Muscle of back (tissue), 11 donors: ENCODE measurements around the gene CDH12. TPM values are rescaled to one million over a fixed set of nuclear protein-coding genes. Genes with fewer than 3 reads are reported as not detected.

Experiments
- DNase-seq, 3 donors: peaks; one replicate each; pipeline versions ENCODE4 v3.0.0 to v3.0.0-alpha.2; 2013
- polyA plus RNA-seq, 10 donors: library from polyadenylated mRNA; unstranded; fragments of 120-200 nt; gene quantifications; one replicate each; pipeline ENCODE4 v1.2.1, GENCODE V29; 2013; ENCODE audit not compliant: insufficient read length in 10 of 10

Gene CDH12
- polyA plus RNA-seq, 10 donors, result 0.24 to 3.5 (median 1.7) TPM

- DNase-seq, result no peak
Observed at GRCh38 chr5:21831145-21831787, 1021.9 kb downstream of the CDH12 start.

DNA sequence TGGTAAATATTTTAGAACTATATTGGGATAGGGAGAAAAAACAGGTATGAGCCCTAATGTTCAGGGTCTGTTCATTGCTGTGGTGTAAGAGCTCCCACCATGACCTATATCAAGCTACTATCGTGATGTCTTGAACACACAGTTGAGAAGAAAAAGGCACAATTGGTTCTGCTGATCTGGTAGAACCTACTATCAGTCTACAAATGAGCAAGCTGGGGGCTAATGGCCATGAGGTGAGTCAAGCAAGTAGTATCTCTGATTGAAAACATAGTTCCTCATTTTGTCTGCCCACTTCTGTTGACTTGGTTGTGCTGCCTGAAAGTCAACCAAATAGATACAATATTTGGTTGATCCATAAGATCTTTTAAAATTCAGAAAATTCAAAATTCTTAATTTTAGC lies 1026.3 kb downstream of the CDH12 start:
- no peak for DNase-seq

DNA sequence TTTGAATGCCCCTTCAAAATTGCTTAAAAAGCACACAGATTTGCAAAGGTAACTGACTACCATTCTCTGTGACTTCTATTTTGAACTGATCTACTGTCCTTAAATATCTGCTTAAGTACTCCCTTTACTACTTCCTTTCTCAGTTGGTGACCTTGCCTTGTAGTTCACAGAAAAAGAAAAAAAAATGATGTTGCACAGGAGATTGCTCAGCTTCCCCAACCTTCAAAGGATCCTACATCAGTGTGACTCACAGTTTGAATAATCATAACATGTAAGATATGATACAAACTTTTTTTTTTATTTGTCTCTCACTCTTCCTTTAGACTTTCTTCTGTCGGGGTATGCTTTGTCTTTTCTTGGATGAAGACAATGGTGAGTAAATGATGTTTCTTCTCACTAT lies 1029.6 kb downstream of the CDH12 start:
- no peak for DNase-seq

DNA sequence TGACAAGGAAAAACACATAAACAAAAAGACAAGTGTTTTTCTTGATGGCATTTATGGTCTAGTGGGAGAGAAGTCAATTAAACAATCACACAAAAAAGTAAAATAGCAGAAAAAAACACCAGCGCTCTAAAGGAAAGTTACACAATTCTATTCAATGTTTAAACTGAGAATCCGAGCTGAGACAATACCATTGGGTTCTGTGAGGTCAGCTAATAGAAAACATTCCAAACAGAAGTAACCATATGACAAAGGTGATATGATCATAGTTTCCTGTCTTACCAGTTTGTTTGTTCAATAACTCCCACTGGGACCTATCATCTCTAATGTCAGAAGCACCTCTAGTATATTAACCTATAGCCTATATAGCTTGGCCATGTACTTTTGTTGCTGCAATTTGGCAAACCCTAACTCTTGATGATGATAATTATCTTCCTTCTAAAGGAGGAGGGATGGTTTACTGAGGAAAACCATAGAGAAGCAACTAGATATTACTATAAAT lies 1030.0 kb downstream of the CDH12 start:
- no peak for DNase-seq

DNA sequence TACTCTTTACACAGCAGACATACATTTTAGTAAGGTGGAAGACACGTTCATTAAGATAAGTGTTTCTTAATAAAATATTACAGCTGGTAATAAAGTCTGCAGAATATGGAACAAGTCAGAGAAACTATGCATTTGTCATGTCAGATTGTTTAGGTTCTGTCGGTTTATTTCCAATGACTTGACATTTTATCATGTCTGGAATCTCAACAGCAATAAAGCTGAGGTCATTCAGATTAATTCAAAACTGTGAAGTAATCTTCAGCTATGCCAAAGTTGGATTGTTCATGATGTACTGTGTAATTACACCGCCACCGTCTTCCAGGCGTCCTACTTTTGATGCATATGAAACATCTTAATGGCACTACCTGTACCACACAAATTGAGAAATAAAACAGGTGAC lies 1032.6 kb downstream of the CDH12 start:
- DNase-seq, result no peak

GRCh38 chr5:21818370-21818720 lies 1034.8 kb downstream of the CDH12 start:
- DNase-seq, result peak in 1 of 3 donors; percentile 7

DNA sequence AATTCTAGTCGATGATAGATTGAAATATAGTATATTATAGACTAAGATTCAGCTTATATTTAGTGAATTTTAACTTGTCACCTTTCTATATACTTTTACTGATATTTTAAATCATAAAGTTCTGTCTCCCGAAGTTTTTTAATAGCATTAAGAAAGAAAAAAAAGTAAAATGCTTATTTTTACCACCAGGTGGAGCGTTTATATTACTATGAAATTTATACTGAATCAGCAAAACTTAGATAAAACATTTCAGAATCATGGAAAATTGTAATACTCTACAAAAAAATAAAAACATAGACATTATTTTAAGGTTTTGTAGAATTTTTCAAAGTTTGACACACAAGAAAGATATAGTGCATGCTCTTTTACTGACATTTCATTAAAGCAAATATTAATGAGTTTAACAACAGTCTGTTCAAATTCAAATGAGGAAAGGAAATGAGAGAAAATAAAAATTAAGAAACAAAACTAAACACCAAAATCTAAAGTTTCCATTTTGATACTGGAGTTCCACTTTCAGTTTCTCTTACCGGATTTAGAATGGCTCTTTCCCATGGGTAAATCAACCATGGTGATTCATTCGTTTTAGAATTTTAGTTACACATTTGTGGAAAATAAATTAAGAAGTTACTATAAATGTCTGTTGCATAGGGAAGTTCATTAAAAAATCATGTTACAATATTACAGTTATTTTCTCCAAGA lies 1035.3 kb downstream of the CDH12 start:
- DNase-seq, result peak in 2 of 3 donors; percentile 16 to 41

- DNase-seq, result peak in 1 of 3 donors; percentile 3
Observed at GRCh38 chr5:21810737-21811316, 1042.3 kb downstream of the CDH12 start.

GRCh38 chr5:21809611-21810010 lies 1043.5 kb downstream of the CDH12 start:
- no peak for DNase-seq

- DNase-seq, result no peak
Observed at GRCh38 chr5:21807953-21808352, 1045.2 kb downstream of the CDH12 start.

- peak in 1 of 3 donors; percentile 72 for DNase-seq
Observed at GRCh38 chr5:21806943-21807342, 1046.2 kb downstream of the CDH12 start.

- DNase-seq, result no peak
Observed at GRCh38 chr5:21806271-21806670, 1046.9 kb downstream of the CDH12 start.

DNA sequence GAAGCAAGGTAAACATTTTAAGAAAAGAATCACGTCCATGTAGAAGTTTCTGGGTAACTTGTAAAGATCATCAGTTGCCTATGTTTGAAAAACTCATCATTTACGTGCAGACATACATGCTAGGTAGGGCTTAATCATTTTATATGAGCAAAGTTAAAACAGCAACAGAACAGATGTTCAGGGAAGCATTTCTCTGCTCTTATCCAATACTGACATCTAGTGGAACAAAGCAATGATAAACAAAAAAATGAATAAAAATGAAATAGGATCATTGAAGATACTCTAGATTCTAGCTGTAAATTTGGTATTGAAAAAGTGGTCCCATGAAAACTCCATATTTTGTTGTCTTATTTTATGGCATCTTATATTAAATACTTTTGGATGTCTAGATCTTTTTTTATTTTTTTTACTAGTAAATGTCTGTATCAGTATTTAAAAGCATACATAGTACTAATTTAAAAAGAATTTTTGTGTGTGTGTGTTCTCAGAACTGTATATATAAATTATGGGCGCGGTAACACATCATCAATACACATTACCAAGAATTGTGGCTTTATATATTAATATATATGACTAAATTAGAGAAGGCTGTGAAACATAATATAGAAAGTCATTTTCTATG lies 1050.2 kb downstream of the CDH12 start:
- DNase-seq, result peak; percentile 35 to 55 (median 39)

- DNase-seq, result no peak
Observed at GRCh38 chr5:21802100-21802499, 1051.0 kb downstream of the CDH12 start.

GRCh38 chr5:21792748-21793147 lies 1060.4 kb downstream of the CDH12 start:
- no peak for DNase-seq

DNA sequence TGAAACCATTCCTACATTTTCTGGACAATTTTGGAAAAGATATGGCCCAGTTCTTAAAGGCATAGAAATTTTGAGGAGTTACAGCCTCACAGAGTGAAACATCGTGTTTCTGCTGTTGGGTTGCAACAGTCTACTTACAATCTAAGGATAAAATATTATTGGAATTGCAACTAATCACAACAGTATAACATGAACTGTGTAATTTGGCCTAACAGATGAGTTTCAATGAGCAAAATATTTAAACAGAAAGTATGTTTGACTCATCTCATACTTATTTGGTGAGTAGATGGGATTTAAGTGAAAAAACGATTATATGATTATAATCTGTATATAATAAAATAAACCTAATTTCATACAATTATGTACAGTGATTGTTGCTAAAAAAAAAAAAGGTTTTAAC lies 1061.8 kb downstream of the CDH12 start:
- DNase-seq, result no peak

DNA sequence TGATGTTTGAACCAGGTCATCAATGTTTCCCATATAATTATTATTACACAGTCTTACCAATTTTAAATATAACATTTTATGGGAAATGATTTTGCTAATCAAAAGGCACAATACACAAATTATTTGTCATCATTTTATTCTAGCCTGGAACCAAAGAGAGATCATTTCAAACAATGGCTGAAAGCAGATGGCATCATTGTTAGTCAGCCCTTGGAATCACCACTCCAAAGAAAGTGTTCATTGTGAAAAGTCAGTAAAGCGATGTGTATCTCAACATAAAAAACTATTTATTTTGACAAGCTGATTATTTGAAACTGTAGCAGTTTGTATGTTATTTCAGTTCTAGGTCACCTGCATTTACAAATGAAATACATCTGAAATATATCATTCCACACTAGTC lies 1068.7 kb downstream of the CDH12 start:
- no peak for DNase-seq

- DNase-seq, result no peak
Observed at GRCh38 chr5:21783074-21783679, 1070.0 kb downstream of the CDH12 start.

DNA sequence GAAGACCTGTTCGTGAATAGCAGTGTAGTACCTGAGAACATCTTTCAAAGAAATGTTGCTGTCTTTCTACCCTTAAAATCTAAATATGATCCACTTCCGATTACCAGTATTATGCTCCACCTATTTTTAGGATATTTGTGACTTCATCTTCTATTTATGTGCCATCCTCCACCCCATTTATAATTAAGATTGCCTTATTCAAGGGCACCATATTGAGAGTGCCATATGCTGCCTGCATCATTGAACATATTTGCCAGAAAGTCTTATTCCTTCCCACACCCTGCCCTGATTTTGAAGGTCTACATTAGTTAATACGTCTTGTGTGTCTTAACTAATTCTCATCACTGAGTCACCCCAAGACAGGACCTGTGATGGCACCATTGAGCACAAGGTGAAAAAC lies 1076.7 kb downstream of the CDH12 start:
- DNase-seq, result no peak

DNA sequence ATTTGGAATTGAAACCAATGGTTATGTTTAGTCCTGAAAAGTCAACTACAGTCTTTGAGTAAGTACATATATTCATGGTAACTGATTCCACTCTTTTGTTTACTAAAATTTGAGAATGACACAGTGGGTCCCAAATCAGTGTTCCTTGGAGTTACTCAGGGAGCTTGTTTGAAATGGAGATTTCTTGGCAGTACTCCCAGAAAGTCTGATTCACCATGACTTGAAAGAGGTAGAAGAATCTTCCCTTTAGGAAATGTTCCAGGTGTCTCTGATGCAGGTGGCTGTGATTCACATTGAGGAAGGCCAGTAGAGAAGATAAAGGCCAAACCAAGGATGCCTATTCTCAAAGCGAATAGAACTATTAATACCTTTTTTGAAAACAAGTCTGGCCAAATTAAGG lies 1078.3 kb downstream of the CDH12 start:
- no peak for DNase-seq

DNA sequence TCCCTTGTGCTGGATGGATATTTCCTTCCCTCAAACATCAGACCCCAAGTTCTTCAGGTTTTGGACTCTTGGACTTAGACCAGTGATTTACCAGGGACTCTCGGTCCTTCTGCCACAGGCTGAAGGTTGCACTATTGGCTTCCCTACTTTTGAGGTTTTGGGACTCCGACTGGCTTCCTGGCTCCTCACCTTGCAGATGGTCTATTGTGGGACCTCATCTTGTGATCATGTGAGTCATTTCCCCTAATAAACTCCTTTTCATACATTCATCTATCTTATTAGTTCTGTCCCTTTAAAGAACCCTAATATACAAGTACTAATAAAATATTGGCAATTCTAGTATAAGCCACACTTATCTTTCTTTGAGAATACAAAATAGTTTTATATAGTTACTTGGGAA lies 1078.9 kb downstream of the CDH12 start:
- DNase-seq, result no peak

- no peak for DNase-seq
Observed at GRCh38 chr5:21773456-21773855, 1079.7 kb downstream of the CDH12 start.
